Measurements from ENCODE around the gene CREM.
"Not testable (repeated sequence)": the region's sequence is repeated elsewhere in the genome, so short reads cannot be mapped to it uniquely, and the experiment has no call there.

The CREM gene

GRCh38 chr10:35212856-35213255, 86.2 kb downstream of the CREM start:
- Histone ChIP-seq H3K4me3 (ENCODE audit: low read length) (no peak overlapping the region), H3K27me3 (replicated peaks; ENCODE audit: control insufficient read depth, insufficient read depth, low read length) (no peaks in the 10 kb centered on the region), H3K9ac (ENCODE audit: low read length) (no peak overlapping the region), H3K4me1 (ENCODE audit: control insufficient read depth, insufficient read depth, low read length) (peaks cover 15% of the 10 kb centered on the region), H3K9me3 (ENCODE audit: control insufficient read depth, low read length) (no peaks in the 10 kb centered on the region), H3K36me3 (ENCODE audit: control insufficient read depth, insufficient read depth, low read length, severe bottlenecking) (no peaks in the 10 kb centered on the region)
- no peak for DNase-seq (ENCODE audit: low read depth)

- Histone ChIP-seq H3K4me3 (ENCODE audit: low read length) (no peak overlapping the region), H3K9me3 (ENCODE audit: control insufficient read depth, low read length) (no peaks in the 10 kb centered on the region), H3K9ac (ENCODE audit: low read length) (no peak overlapping the region), H3K27me3 (replicated peaks; ENCODE audit: control insufficient read depth, insufficient read depth, low read length) (no peaks in the 10 kb centered on the region), H3K4me1 (ENCODE audit: control insufficient read depth, insufficient read depth, low read length) (peaks cover 11% of the 10 kb centered on the region), H3K36me3 (ENCODE audit: control insufficient read depth, insufficient read depth, low read length, severe bottlenecking) (no peaks in the 10 kb centered on the region)
- no peak for DNase-seq (ENCODE audit: low read depth)
These were observed 87.1 kb downstream of the CREM start for GRCh38 chr10:35213699-35214098.

GRCh38 chr10:35214607-35215020, 88.0 kb downstream of the CREM start:
- H3K4me1 ChIP-seq (ENCODE audit: control insufficient read depth, insufficient read depth, low read length): peaks cover 11% of the 10 kb centered on the region
- DNase-seq (ENCODE audit: low read depth): no peak
- H3K9ac ChIP-seq (ENCODE audit: low read length): no peak overlapping the region
- no peaks in the 10 kb centered on the region for H3K9me3 ChIP-seq (ENCODE audit: control insufficient read depth, low read length)
- no peak overlapping the region for H3K4me3 ChIP-seq (ENCODE audit: low read length)
- no peaks in the 10 kb centered on the region for H3K36me3 ChIP-seq (ENCODE audit: control insufficient read depth, insufficient read depth, low read length, severe bottlenecking)
- H3K27me3 ChIP-seq (replicated peaks; ENCODE audit: control insufficient read depth, insufficient read depth, low read length): no peaks in the 10 kb centered on the region

GRCh38 chr10:35215107-35215506, 88.5 kb downstream of the CREM start:
- Histone ChIP-seq H3K27me3 (replicated peaks; ENCODE audit: control insufficient read depth, insufficient read depth, low read length) (no peaks in the 10 kb centered on the region), H3K4me1 (ENCODE audit: control insufficient read depth, insufficient read depth, low read length) (peaks cover 11% of the 10 kb centered on the region)
- DNase-seq (ENCODE audit: low read depth): no peak

GRCh38 chr10:35216303-35216905, 89.8 kb downstream of the CREM start:
- Histone ChIP-seq H3K4me3 (ENCODE audit: low read length) (no peak overlapping the region), H3K36me3 (ENCODE audit: control insufficient read depth, insufficient read depth, low read length, severe bottlenecking) (no peaks in the 10 kb centered on the region), H3K9me3 (ENCODE audit: control insufficient read depth, low read length) (no peaks in the 10 kb centered on the region), H3K27me3 (replicated peaks; ENCODE audit: control insufficient read depth, insufficient read depth, low read length) (no peaks in the 10 kb centered on the region), H3K9ac (ENCODE audit: low read length) (no peak overlapping the region), H3K4me1 (ENCODE audit: control insufficient read depth, insufficient read depth, low read length) (peaks cover 5% of the 10 kb centered on the region)
- DNase-seq (ENCODE audit: low read depth): no peak

More at GRCh38 chr10:35215107-35215506, 88.5 kb downstream of the CREM start:
- Histone ChIP-seq H3K9me3 (ENCODE audit: control insufficient read depth, low read length) (no peaks in the 10 kb centered on the region), H3K9ac (ENCODE audit: low read length) (no peak overlapping the region), H3K4me3 (ENCODE audit: low read length) (no peak overlapping the region), H3K36me3 (ENCODE audit: control insufficient read depth, insufficient read depth, low read length, severe bottlenecking) (no peaks in the 10 kb centered on the region)

GRCh38 chr10:35216956-35217355, 90.3 kb downstream of the CREM start:
- not testable (repeated sequence) for H3K4me3 ChIP-seq (ENCODE audit: low read length); H3K9me3 ChIP-seq (ENCODE audit: control insufficient read depth, low read length); H3K27me3 ChIP-seq (replicated peaks; ENCODE audit: control insufficient read depth, insufficient read depth, low read length); H3K4me1 ChIP-seq (ENCODE audit: control insufficient read depth, insufficient read depth, low read length); H3K9ac ChIP-seq (ENCODE audit: low read length); H3K36me3 ChIP-seq (ENCODE audit: control insufficient read depth, insufficient read depth, low read length, severe bottlenecking); DNase-seq (ENCODE audit: low read depth)

GRCh38 chr10:35217455-35217854, 90.8 kb downstream of the CREM start:
- Histone ChIP-seq H3K36me3 (ENCODE audit: control insufficient read depth, insufficient read depth, low read length, severe bottlenecking) (no peaks in the 10 kb centered on the region), H3K4me1 (ENCODE audit: control insufficient read depth, insufficient read depth, low read length) (no peaks in the 10 kb centered on the region), H3K9ac (ENCODE audit: low read length) (no peak overlapping the region), H3K9me3 (ENCODE audit: control insufficient read depth, low read length) (no peaks in the 10 kb centered on the region), H3K27me3 (replicated peaks; ENCODE audit: control insufficient read depth, insufficient read depth, low read length) (no peaks in the 10 kb centered on the region), H3K4me3 (ENCODE audit: low read length) (no peak overlapping the region)
- no peak for DNase-seq (ENCODE audit: low read depth)

GRCh38 chr10:35218339-35218955, 91.8 kb downstream of the CREM start:
- Histone ChIP-seq H3K4me3 (ENCODE audit: low read length) (no peak overlapping the region), H3K4me1 (ENCODE audit: control insufficient read depth, insufficient read depth, low read length) (no peaks in the 10 kb centered on the region), H3K9me3 (ENCODE audit: control insufficient read depth, low read length) (no peaks in the 10 kb centered on the region), H3K9ac (ENCODE audit: low read length) (peak overlapping the region; percentile 33), H3K27me3 (replicated peaks; ENCODE audit: control insufficient read depth, insufficient read depth, low read length) (no peaks in the 10 kb centered on the region), H3K36me3 (ENCODE audit: control insufficient read depth, insufficient read depth, low read length, severe bottlenecking) (no peaks in the 10 kb centered on the region)
- peak; percentile 96 for DNase-seq (ENCODE audit: low read depth)

- Histone ChIP-seq H3K9me3 (ENCODE audit: control insufficient read depth, low read length) (no peaks in the 10 kb centered on the region), H3K27me3 (replicated peaks; ENCODE audit: control insufficient read depth, insufficient read depth, low read length) (no peaks in the 10 kb centered on the region), H3K4me3 (ENCODE audit: low read length) (no peak overlapping the region), H3K4me1 (ENCODE audit: control insufficient read depth, insufficient read depth, low read length) (no peaks in the 10 kb centered on the region), H3K36me3 (ENCODE audit: control insufficient read depth, insufficient read depth, low read length, severe bottlenecking) (no peaks in the 10 kb centered on the region), H3K9ac (ENCODE audit: low read length) (no peak overlapping the region)
- DNase-seq (ENCODE audit: low read depth): no peak
These were observed 92.6 kb downstream of the CREM start for GRCh38 chr10:35219292-35219691.

GRCh38 chr10:35219891-35220890, 93.5 kb downstream of the CREM start:
- Histone ChIP-seq H3K27me3 (replicated peaks; ENCODE audit: control insufficient read depth, insufficient read depth, low read length) (no peaks in the 10 kb centered on the region), H3K4me1 (ENCODE audit: control insufficient read depth, insufficient read depth, low read length) (no peaks in the 10 kb centered on the region), H3K9ac (ENCODE audit: low read length) (no peak overlapping the region), H3K9me3 (ENCODE audit: control insufficient read depth, low read length) (no peaks in the 10 kb centered on the region), H3K36me3 (ENCODE audit: control insufficient read depth, insufficient read depth, low read length, severe bottlenecking) (no peaks in the 10 kb centered on the region), H3K4me3 (ENCODE audit: low read length) (no peak overlapping the region)
- peak; percentile 6 for DNase-seq (ENCODE audit: low read depth)

GRCh38 chr10:35223016-35223415, 96.4 kb downstream of the CREM start:
- Histone ChIP-seq H3K4me1 (ENCODE audit: control insufficient read depth, insufficient read depth, low read length) (no peaks in the 10 kb centered on the region), H3K27me3 (replicated peaks; ENCODE audit: control insufficient read depth, insufficient read depth, low read length) (no peaks in the 10 kb centered on the region), H3K4me3 (ENCODE audit: low read length) (no peak overlapping the region), H3K36me3 (ENCODE audit: control insufficient read depth, insufficient read depth, low read length, severe bottlenecking) (no peaks in the 10 kb centered on the region), H3K9ac (ENCODE audit: low read length) (no peak overlapping the region), H3K9me3 (ENCODE audit: control insufficient read depth, low read length) (no peaks in the 10 kb centered on the region)
- no peak for DNase-seq (ENCODE audit: low read depth)

Measured in adipocyte (in vitro differentiated cells).